CD4-positive, CD25-positive, alpha-beta regulatory T cell (primary cell): Measurements from ENCODE around the gene LASP1NB.

Experiments
- ATAC-seq, 2 donors: fragments of 150-1000 bp; cut with Tn5 transposase; one replicate each; pipeline ENCODE4 v1.10.0; 2021; ENCODE audit warnings: low read depth in 2 of 2, moderate number of reproducible peaks in 2 of 2, moderate library complexity in 1 of 2
- DNase-seq, 3 donors: peaks; one replicate each; pipeline versions ENCODE4 v3.0.0 to v3.0.0-alpha.2; 2012 to 2022; ENCODE audit warnings: mixed read lengths in 1 of 3
- H3K27ac ChIP-seq: one replicate; pipeline ENCODE4 v1.7.0; 2013; ENCODE audit warnings: mild to moderate bottlenecking, low read length; ENCODE audit not compliant: insufficient read depth, poor library complexity, severe bottlenecking
- H3K27me3 ChIP-seq: one replicate; pipeline ENCODE4 v1.7.0; 2013; ENCODE audit warnings: low read length; ENCODE audit not compliant: control insufficient read depth, insufficient read depth
- H3K36me3 ChIP-seq: one replicate; pipeline ENCODE4 v1.7.0; 2013; ENCODE audit warnings: mild to moderate bottlenecking, low read length, moderate library complexity; ENCODE audit not compliant: control insufficient read depth, insufficient read depth
- H3K4me1 ChIP-seq: 2 replicates; pipeline ENCODE4 v1.7.0; 2013; ENCODE audit warnings: mild to moderate bottlenecking, low read length; ENCODE audit not compliant: insufficient read depth, control insufficient read depth, poor library complexity, severe bottlenecking
- H3K4me3 ChIP-seq: one replicate; pipeline ENCODE4 v1.7.0; 2013; ENCODE audit warnings: low read depth, mild to moderate bottlenecking, low read length, moderate library complexity
- H3K9me3 ChIP-seq, 2 experiments: 1 replicate in 1 of 2; 2 replicates in 1 of 2; pipeline ENCODE4 v1.7.0; 2013; ENCODE audit warnings: low read length in 2 of 2, mild to moderate bottlenecking in 1 of 2, moderate library complexity in 1 of 2; ENCODE audit not compliant: control insufficient read depth in 2 of 2
- H3K27ac Mint-ChIP-seq, 3 donors: one replicate each; pipeline ENCODE4 v1.8.0; 2020 to 2022; ENCODE audit warnings: mild to moderate bottlenecking in 3 of 3, mixed read lengths in 3 of 3, moderate library complexity in 2 of 3
- H3K27me3 Mint-ChIP-seq: one replicate; pipeline ENCODE4 v1.8.0; 2022; ENCODE audit warnings: mild to moderate bottlenecking, mixed read lengths
- H3K36me3 Mint-ChIP-seq: one replicate; pipeline ENCODE4 v1.8.0; 2020; ENCODE audit warnings: mixed read lengths
- H3K4me1 Mint-ChIP-seq, 4 donors: one replicate each; pipeline ENCODE4 v1.8.0; 2020 to 2022; ENCODE audit warnings: mixed read lengths in 4 of 4, mild to moderate bottlenecking in 1 of 4
- H3K4me3 Mint-ChIP-seq, 4 donors: one replicate each; pipeline ENCODE4 v1.8.0; 2020 to 2022; ENCODE audit warnings: mild to moderate bottlenecking in 4 of 4, mixed read lengths in 4 of 4, moderate library complexity in 3 of 4
- H3K9me3 Mint-ChIP-seq, 7 donors: one replicate each; pipeline ENCODE4 v1.8.0; 2020 to 2022; ENCODE audit warnings: mixed read lengths in 7 of 7, mild to moderate bottlenecking in 3 of 7, moderate library complexity in 2 of 7

The LASP1NB gene

DNA sequence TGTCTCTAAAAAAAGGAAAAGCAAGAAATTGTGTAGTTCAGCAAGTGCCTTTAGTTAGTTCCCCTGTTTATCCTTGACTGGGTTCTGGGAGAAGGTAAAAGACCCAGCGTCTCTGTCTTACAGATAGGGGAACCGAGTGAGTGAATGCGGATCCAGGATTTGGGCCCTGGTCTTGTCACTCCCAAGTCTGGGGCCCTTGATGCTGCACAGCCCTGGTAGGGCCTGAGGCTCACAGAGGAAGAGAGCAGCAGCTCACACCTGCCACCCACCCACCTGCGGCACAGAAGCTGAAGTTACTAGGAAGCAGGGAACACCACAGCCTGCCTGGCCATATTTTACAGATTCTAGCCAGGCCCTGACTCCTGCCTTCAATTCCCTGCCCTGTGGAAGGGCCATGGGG lies 33.3 kb upstream of the LASP1NB start:
- H3K36me3 Mint-ChIP-seq = peaks cover 12% of the 10 kb centered on the region
- H3K36me3 ChIP-seq = peaks cover 63% of the 10 kb centered on the region
- no peaks in the 10 kb centered on the region for H3K27me3 ChIP-seq
- no peaks in the 10 kb centered on the region for H3K9me3 Mint-ChIP-seq
- H3K4me3 Mint-ChIP-seq = peak overlapping the region in 2 of 4 donors; percentile 48 to 74
- peak overlapping the region; percentile 78 to 97 (median 91) for H3K27ac Mint-ChIP-seq
- H3K27ac ChIP-seq = no peak overlapping the region
- ATAC-seq = no peak
- H3K4me3 ChIP-seq = no peak overlapping the region
- DNase-seq = no peak
- H3K9me3 ChIP-seq = no peaks in the 10 kb centered on the region
- H3K27me3 Mint-ChIP-seq = no peaks in the 10 kb centered on the region
- peaks cover 74% of the 10 kb centered on the region for H3K4me1 ChIP-seq
- H3K4me1 Mint-ChIP-seq = peaks cover 6 to 83% (median 31%) of the 10 kb centered on the region in 4 donors

DNA sequence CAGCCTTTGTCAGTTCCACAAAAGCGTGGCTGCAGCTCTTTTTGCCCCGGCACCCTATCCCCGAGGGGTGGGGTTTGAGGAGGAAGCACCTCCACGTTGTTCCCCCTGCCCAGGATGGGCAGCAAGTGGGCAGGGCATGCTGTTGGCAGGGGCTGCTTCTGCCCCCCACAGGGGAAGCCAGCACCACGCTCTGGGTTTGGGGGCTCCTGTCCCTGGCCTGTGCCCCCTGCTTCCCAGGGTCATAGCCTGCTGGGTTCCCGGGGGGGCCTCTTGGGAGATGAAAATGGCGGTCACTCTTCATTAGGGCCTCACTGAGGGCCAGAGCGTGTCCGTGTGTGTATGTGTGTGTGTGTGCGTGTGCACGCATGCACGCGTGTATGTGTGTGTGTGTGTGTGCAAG lies 32.8 kb upstream of the LASP1NB start:
- Histone ChIP-seq H3K27me3 (no peaks in the 10 kb centered on the region), H3K36me3 (peaks cover 62% of the 10 kb centered on the region), H3K27ac (peak overlapping the region; percentile 65), H3K4me1 (peaks cover 74% of the 10 kb centered on the region), H3K9me3 (no peaks in the 10 kb centered on the region), H3K4me3 (no peak overlapping the region)
- H3K36me3 Mint-ChIP-seq = peaks cover 12% of the 10 kb centered on the region
- H3K4me3 Mint-ChIP-seq = peak overlapping the region in 1 of 4 donors; percentile 73
- DNase-seq (no peak), ATAC-seq (no peak)
- H3K9me3 Mint-ChIP-seq = no peaks in the 10 kb centered on the region
- no peaks in the 10 kb centered on the region for H3K27me3 Mint-ChIP-seq
- peaks cover 6 to 84% (median 33%) of the 10 kb centered on the region in 4 donors for H3K4me1 Mint-ChIP-seq
- peak overlapping the region in 1 of 3 donors; percentile 74 for H3K27ac Mint-ChIP-seq

DNA sequence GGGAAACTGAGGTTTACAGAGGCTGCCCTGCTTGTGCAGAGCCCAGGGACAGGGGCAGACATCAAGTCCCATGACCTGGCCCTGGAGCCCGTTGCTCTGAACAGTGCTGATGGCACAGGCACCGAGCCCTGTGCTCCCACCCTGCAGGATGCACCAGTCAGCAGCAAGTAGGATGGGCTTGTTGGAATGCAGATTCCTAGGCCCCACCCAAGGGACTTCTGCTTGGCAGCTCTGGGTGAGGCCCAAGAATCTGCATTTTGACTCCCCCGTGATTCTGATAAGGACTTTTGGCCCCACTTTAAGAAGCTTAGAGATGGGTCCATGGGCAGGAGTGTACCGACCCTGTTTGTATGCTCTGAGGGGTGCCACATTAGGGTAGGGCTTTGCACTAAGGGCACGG lies 32.3 kb upstream of the LASP1NB start:
- no peak for DNase-seq
- H3K4me3 ChIP-seq = no peak overlapping the region
- peaks cover 12% of the 10 kb centered on the region for H3K36me3 Mint-ChIP-seq
- H3K27ac ChIP-seq = peak overlapping the region; percentile 65
- H3K9me3 ChIP-seq = no peaks in the 10 kb centered on the region
- peak in 1 of 2 donors; percentile 19 for ATAC-seq
- H3K4me1 Mint-ChIP-seq = peaks cover 10 to 84% (median 35%) of the 10 kb centered on the region in 4 donors
- no peaks in the 10 kb centered on the region for H3K27me3 Mint-ChIP-seq
- peaks cover 74% of the 10 kb centered on the region for H3K4me1 ChIP-seq
- H3K4me3 Mint-ChIP-seq = peak overlapping the region in 1 of 4 donors; percentile 73
- H3K36me3 ChIP-seq = peaks cover 58% of the 10 kb centered on the region
- H3K27me3 ChIP-seq = no peaks in the 10 kb centered on the region
- no peaks in the 10 kb centered on the region for H3K9me3 Mint-ChIP-seq
- peak overlapping the region in 2 of 3 donors; percentile 49 to 72 for H3K27ac Mint-ChIP-seq

DNA sequence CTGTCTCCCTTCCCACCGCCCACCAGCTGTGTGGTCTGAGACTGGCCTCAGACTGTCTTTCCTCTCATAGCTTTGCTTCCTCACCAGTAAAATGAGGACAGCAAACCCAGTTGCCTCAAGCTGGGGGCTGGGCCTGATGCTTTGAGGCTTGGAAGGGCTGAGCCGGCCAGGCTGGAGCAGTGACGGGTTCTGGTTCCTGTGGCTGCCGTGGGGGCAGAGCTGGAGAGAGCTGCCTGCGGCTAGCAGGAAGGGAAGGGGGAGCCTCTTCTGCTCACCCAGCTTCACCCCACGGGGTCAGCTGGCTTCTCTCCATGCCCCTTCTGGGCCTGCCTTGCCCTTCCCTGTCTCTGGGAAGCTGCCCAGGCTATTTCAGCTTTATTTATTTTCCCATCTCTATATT lies 31.8 kb upstream of the LASP1NB start:
- DNase-seq (no peak), ATAC-seq (peak in 1 of 2 donors; percentile 6)
- Mint-ChIP-seq H3K27ac (peak overlapping the region in 2 of 3 donors; percentile 49 to 72), H3K4me1 (peaks cover 15 to 85% (median 37%) of the 10 kb centered on the region in 4 donors), H3K27me3 (no peaks in the 10 kb centered on the region), H3K4me3 (peak overlapping the region in 3 of 4 donors; percentile 24 to 73 (median 48)), H3K9me3 (no peaks in the 10 kb centered on the region), H3K36me3 (peaks cover 10% of the 10 kb centered on the region)
- peaks cover 79% of the 10 kb centered on the region for H3K4me1 ChIP-seq
- H3K4me3 ChIP-seq = no peak overlapping the region
- peaks cover 53% of the 10 kb centered on the region for H3K36me3 ChIP-seq
- no peaks in the 10 kb centered on the region for H3K9me3 ChIP-seq
- H3K27ac ChIP-seq = peak overlapping the region; percentile 65
- no peaks in the 10 kb centered on the region for H3K27me3 ChIP-seq

DNA sequence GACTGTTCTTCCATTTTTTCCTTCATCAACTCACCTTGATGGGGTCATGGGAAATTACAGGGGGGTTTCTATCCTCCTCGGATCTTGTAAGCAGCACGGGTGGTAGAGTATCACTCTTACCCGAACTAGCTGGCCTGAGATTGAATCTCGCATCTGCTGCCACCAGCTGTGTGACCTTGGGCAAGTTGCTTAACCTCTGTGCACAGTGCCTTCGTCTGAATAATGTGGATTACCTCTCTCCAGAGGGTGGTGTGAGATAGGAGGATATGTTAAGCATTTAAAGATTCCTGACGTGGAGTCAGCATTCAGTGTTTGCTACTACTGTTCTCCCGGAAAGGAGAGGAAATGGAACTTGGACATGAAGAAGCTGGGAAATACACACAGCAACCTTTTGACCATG lies 31.1 kb upstream of the LASP1NB start:
- no peak for DNase-seq
- no peaks in the 10 kb centered on the region for H3K9me3 Mint-ChIP-seq
- Histone ChIP-seq H3K27ac (peak overlapping the region; percentile 65), H3K36me3 (peaks cover 49% of the 10 kb centered on the region), H3K9me3 (no peaks in the 10 kb centered on the region), H3K4me1 (peaks cover 84% of the 10 kb centered on the region), H3K27me3 (no peaks in the 10 kb centered on the region), H3K4me3 (no peak overlapping the region)
- H3K4me3 Mint-ChIP-seq = peak overlapping the region in 2 of 4 donors; percentile 24 to 47
- H3K4me1 Mint-ChIP-seq = peaks cover 16 to 85% (median 39%) of the 10 kb centered on the region in 4 donors
- H3K27me3 Mint-ChIP-seq = no peaks in the 10 kb centered on the region
- no peak for ATAC-seq
- peak overlapping the region in 2 of 3 donors; percentile 49 to 56 for H3K27ac Mint-ChIP-seq
- peaks cover 13% of the 10 kb centered on the region for H3K36me3 Mint-ChIP-seq

DNA sequence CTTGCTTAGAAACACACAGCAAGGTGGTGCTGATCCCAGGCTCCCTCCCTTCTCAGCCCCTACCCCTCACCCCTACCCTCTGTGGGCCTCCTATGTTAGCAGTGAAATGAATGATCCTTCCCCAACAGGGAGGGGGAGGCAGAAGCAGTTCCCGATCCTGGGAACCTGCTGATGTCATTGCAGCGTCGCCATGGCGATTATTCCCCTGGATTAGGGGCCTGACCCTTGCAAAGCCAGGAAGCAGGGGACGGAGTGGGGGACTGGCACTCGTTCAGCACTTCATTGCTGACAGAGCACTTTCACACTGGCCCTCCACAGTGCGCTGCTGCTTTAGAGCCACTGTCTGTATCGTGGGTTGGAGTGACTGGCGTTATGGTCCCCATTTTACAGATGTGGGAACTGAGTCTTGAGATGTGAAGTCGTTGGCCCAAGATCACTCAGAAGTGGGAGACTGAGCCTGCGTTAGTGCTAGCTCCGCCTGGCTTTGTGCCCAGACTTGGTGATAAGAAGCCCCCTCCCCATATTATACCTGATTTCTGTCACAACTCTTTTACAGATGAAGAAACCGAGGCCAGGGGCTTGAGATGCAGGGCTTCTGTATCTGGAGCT lies 29.0 kb upstream of the LASP1NB start:
- H3K4me3 Mint-ChIP-seq = peak overlapping the region in 1 of 4 donors; percentile 29
- peaks cover 37% of the 10 kb centered on the region for H3K36me3 ChIP-seq
- H3K4me3 ChIP-seq = no peak overlapping the region
- ATAC-seq = no peak
- no peaks in the 10 kb centered on the region for H3K27me3 ChIP-seq
- H3K27ac Mint-ChIP-seq = peak overlapping the region; percentile 46 to 95 (median 77)
- H3K27me3 Mint-ChIP-seq = no peaks in the 10 kb centered on the region
- no peaks in the 10 kb centered on the region for H3K9me3 Mint-ChIP-seq
- DNase-seq = no peak
- peaks cover 18 to 84% (median 37%) of the 10 kb centered on the region in 4 donors for H3K4me1 Mint-ChIP-seq
- peaks cover 11% of the 10 kb centered on the region for H3K36me3 Mint-ChIP-seq
- no peaks in the 10 kb centered on the region for H3K9me3 ChIP-seq
- peaks cover 84% of the 10 kb centered on the region for H3K4me1 ChIP-seq
- peak overlapping the region; percentile 93 for H3K27ac ChIP-seq

DNA sequence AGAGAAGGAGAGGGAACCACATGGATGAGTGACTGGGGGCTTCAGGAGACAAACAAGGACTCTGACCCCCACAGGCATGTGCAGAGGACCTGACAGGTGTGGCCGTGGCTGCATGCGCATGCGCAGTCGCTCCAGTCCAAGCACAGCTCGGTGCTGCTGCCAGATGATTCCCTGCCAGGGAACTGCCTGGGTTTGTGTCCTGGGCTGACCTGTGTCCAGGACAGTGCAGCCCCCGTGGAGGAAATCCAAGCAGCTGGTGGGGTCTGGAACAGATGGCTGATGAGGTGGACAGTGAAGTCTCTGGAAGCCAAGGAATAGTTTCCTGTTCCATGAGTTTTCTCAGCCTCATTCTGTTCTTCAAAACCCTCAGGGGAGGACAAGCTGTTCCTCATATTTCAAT lies 28.2 kb upstream of the LASP1NB start:
- Histone ChIP-seq H3K27me3 (no peaks in the 10 kb centered on the region), H3K27ac (peak overlapping the region; percentile 93), H3K9me3 (no peaks in the 10 kb centered on the region), H3K36me3 (peaks cover 30% of the 10 kb centered on the region), H3K4me1 (peaks cover 81% of the 10 kb centered on the region), H3K4me3 (no peak overlapping the region)
- Mint-ChIP-seq H3K27me3 (no peaks in the 10 kb centered on the region), H3K27ac (peak overlapping the region; percentile 77 to 97 (median 95)), H3K4me3 (no peak overlapping the region), H3K36me3 (peaks cover 8% of the 10 kb centered on the region), H3K4me1 (peaks cover 14 to 81% (median 32%) of the 10 kb centered on the region in 4 donors), H3K9me3 (no peaks in the 10 kb centered on the region)
- DNase-seq = no peak
- no peak for ATAC-seq
